DMS153 treated with DMSO at 0.1 percent for 48 hours (cell line): ENCODE results near the gene C6orf89.
A peak's percentile ranks its signal among the peaks of the same experiment; 100 is the strongest.

Source experiments
- DNase-seq: peaks from one replicate; lab custom pipeline; 2025; ENCODE audit not compliant: unreplicated experiment; lab: John Stamatoyannopoulos, UW

Gene C6orf89

GRCh38 chr6:36852481-36853147 lies 33.1 kb upstream of the C6orf89 start:
- no peak for DNase-seq

- no peak for DNase-seq
Observed at GRCh38 chr6:36853325-36853724, 32.4 kb upstream of the C6orf89 start.

- DNase-seq, result no peak
Observed at GRCh38 chr6:36855750-36856149, 30.0 kb upstream of the C6orf89 start.

GRCh38 chr6:36856277-36856676 lies 29.5 kb upstream of the C6orf89 start:
- DNase-seq, result no peak

- DNase-seq, result no peak
Observed at GRCh38 chr6:36857325-36857724, 28.4 kb upstream of the C6orf89 start.

GRCh38 chr6:36858407-36858981 lies 27.3 kb upstream of the C6orf89 start:
- DNase-seq, result no peak

- no peak for DNase-seq
Observed at GRCh38 chr6:36860126-36860525, 25.6 kb upstream of the C6orf89 start.

- DNase-seq, result no peak
Observed at GRCh38 chr6:36862164-36862847, 23.4 kb upstream of the C6orf89 start.

GRCh38 chr6:36862848-36863382 lies 22.8 kb upstream of the C6orf89 start:
- DNase-seq, result no peak

GRCh38 chr6:36863670-36864540 lies 21.8 kb upstream of the C6orf89 start:
- DNase-seq, result no peak

- DNase-seq, result no peak
Observed at GRCh38 chr6:36865835-36866234, 19.9 kb upstream of the C6orf89 start.

GRCh38 chr6:36867471-36868224 lies 18.1 kb upstream of the C6orf89 start:
- DNase-seq, result no peak

- no peak for DNase-seq
Observed at GRCh38 chr6:36871686-36872085, 14.1 kb upstream of the C6orf89 start.

- no peak for DNase-seq
Observed at GRCh38 chr6:36873115-36873514, 12.6 kb upstream of the C6orf89 start.

GRCh38 chr6:36873612-36874442 lies 11.9 kb upstream of the C6orf89 start:
- DNase-seq, result no peak

GRCh38 chr6:36874443-36875249 lies 11.1 kb upstream of the C6orf89 start, which contains the start of gene PPIL1:
TSS of gene PPIL1 (minus strand) at chr6:36874803. CDS start at chr6:36874772, 31 bp downstream.
- peak; percentile 64 for DNase-seq

GRCh38 chr6:36875250-36875633 lies 10.5 kb upstream of the C6orf89 start:
- no peak for DNase-seq

GRCh38 chr6:36884610-36885009 lies 1.1 kb upstream of the C6orf89 start:
- no peak for DNase-seq
